NCI-H2029 treated with DMSO at 0.1 percent for 48 hours (cell line): ENCODE data around the gene EFHC1.

ENCODE experiments used
- DNase-seq: peaks from one replicate; lab custom pipeline; 2025; lab: John Stamatoyannopoulos, UW

EFHC1 gene

GRCh38 chr6:52540286-52540902 lies 120.3 kb downstream of the EFHC1 start:
- no peak for DNase-seq

GRCh38 chr6:52541135-52541534 lies 121.0 kb downstream of the EFHC1 start:
- no peak for DNase-seq

DNA sequence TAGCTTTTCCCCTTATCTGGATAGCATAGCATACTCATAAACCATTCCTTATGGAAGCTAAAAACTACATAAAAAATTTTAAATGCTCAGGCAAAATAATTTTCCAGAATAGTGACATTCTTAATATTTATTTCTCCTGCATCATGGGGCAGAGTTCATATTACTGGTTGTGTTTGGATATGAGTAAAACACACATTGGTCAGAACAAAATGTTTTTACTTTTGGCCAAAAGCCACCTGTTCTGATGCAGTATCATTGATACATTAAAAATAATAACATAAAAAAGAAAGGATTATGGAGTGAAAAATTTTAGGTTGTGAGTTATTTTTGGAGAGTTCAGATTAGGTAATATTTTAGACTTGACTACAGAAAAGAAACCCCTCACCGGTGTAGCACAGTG lies 123.1 kb downstream of the EFHC1 start:
- DNase-seq, result no peak

DNA sequence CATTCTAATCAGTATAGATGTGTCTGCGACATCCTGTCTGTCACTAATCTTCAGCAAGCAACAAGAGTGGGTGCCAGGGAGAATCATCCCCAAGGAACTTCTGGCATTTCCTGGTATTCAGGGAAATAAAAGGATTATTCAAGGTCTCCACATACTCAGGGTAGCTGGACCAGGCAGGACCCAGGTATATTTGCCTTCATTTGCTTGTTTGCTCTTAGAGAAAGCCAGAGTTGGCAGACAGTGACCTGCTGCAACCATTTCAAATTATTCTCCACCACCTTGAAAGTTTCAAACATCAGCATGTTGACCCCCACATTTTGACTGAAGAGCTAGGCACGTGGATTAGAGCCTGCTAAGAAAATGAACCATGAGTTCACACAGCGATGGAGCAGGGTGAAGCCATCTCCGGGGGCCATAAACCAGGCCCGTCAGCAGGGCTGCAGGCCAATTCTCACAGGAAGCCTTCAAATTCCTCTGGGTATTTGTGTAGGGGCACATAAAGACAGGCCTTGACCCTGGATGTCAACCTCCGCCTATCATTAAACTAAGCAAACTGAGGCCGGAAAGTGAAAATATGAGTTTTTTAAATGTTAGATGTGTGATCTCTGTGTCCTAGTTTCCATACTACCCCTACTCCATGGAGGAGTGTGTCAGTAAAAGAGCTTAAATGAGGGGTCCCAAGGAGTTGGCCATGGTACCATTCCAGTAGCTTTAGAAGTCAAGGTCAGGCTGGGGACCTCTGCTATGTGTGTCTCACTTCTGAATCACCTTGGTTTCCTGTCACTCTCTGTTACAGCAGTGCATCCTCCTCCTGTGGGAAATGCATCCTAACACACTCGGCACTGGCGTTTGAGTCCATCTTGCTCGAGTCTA lies 123.8 kb downstream of the EFHC1 start:
- no peak for DNase-seq

DNA sequence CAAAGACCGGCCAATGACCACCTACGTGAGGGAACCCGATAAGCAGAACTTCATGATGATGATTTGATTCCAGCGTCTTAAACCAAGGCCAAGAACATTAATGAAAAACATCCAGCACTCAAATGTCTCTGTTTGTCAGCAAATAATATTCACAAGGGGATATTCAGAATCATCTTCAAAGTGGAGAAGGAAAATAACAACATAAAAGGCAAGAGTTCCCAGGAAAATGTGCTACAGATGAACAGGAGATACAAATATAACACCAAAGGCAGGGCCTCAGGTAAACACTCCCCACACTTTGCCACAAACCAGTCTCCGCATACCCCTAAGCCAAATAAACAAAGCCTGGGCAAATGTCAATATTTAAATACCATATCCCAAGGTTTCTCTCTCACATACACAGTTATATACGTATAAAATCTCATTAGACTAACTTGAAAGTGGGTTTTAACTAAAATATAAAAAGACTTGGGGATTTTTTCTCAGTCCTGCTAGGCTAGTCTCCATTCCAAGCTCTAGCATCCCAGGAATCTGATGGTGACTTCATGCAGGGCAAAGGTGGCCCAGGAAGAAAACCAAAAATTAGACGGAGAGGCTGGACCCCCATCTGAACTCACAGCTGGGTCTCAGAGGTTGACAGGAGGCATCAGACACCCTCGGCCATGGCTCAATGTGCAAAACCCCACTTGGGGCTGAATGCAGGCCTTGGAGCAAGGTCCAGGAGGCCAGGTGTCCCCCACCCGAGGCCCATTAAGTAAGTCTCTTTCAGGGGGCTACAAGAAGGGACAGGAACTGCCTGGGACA lies 124.7 kb downstream of the EFHC1 start:
- DNase-seq, result no peak

GRCh38 chr6:52545406-52546119 lies 125.4 kb downstream of the EFHC1 start:
- no peak for DNase-seq

DNA sequence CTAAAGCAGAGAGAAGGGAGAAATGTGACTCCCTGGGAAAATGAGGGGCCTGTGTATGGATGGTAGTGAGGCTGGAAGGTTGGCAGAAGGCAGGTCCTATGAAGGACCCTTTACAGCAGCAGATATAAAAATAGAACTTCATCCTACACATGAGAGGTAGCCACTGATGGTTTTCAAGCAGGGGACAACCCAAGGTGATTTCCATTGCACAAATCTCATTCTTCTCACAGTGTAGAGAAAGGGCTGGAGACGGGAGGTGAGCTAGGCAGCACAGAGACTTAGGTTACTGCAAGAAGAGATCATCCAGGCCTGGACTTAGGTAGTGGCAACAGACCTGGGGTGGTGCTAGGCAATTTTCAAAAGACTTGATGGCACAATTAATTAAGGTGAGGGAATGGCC lies 126.0 kb downstream of the EFHC1 start:
- no peak for DNase-seq

GRCh38 chr6:52546678-52547077 lies 126.5 kb downstream of the EFHC1 start:
- DNase-seq, result no peak

GRCh38 chr6:52547647-52548352 lies 127.7 kb downstream of the EFHC1 start:
- no peak for DNase-seq

GRCh38 chr6:52548353-52548713 lies 128.2 kb downstream of the EFHC1 start:
- no peak for DNase-seq

- no peak for DNase-seq
Measured at GRCh38 chr6:52548999-52549398, 128.9 kb downstream of the EFHC1 start.

GRCh38 chr6:52549428-52549827 lies 129.3 kb downstream of the EFHC1 start:
- no peak for DNase-seq

DNA sequence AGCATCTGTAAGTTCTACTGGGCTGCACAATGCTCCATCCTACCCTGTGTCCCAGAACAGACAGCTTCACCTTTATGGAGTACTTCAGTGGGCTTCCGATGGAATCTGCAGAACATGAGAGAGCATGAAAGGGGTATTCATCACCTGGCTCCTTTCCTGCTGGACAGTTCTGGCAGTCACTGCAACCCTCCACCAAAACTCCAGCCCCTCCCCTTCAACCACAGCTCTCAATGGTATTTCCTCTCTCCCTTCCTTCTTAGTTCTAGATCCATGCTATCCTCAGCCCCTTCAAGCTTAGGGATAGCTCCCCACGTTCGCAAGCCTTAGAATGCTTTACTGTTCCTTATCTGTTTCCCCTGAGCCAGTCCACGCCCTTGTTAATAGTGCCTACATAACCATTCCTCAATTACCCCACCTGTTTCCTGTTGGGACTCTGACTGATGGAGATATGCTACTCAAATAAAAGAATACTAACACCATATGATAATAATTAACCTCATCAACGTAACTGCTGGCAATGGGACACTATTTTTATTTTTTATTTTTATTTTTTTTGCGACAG lies 130.0 kb downstream of the EFHC1 start:
- DNase-seq, result no peak

- DNase-seq, result no peak
Measured at GRCh38 chr6:52550870-52551269, 130.7 kb downstream of the EFHC1 start.

- peak; percentile 99 for DNase-seq
Measured at GRCh38 chr6:52551483-52552277, 131.5 kb downstream of the EFHC1 start.

- no peak for DNase-seq
Measured at GRCh38 chr6:52552278-52552643, 132.1 kb downstream of the EFHC1 start.

DNA sequence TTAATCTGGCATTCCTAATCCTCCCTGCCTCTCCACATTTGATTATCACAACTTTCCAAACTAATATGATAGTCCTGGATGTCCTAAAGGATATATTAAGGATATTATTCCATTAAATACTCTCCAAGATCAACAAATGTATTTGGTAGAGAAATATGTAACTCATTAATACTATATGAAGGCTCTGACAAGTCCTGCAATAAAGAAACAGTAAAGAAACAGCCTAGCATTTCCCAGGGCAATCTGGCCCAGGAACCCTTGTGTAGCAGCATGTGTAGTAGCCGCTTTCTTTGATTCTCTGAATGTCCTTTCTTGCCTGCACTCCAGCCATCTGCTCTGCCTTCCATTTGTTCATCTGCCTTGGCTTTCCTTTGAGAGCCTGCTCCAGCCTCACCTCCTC lies 133.0 kb downstream of the EFHC1 start:
- no peak for DNase-seq

DNA sequence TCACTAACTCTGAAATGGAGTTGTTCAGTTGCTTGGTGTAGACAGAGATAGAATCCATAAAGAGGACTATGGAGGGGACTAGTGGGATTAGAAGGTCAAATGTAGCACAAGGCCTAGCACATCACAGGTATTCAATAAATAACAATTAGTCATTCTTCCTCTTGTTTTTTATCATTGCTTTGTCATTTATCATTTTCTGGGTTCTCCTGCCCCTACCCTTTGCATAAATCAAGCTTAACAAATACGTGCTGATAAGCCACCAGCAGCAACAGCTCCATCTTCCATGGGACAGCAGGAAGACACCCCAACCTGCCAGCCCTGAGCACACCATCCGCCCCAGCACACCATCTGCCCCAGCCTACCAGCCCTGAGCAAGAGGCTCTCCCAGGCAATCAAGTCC lies 133.6 kb downstream of the EFHC1 start:
- no peak for DNase-seq

GRCh38 chr6:52554684-52555280 lies 134.6 kb downstream of the EFHC1 start:
- no peak for DNase-seq
